GM19238 (cell line): ENCODE data around the gene OAS2.
"Not testable (repeated sequence)": the region's sequence is repeated elsewhere in the genome, so short reads cannot be mapped to it uniquely, and the experiment has no call there.

ENCODE experiments used
- DNase-seq: peaks from one replicate; pipeline ENCODE4 v3.0.0; 2011; ENCODE audit warnings: low spot score; ENCODE audit not compliant: insufficient read length

OAS2 gene

DNA sequence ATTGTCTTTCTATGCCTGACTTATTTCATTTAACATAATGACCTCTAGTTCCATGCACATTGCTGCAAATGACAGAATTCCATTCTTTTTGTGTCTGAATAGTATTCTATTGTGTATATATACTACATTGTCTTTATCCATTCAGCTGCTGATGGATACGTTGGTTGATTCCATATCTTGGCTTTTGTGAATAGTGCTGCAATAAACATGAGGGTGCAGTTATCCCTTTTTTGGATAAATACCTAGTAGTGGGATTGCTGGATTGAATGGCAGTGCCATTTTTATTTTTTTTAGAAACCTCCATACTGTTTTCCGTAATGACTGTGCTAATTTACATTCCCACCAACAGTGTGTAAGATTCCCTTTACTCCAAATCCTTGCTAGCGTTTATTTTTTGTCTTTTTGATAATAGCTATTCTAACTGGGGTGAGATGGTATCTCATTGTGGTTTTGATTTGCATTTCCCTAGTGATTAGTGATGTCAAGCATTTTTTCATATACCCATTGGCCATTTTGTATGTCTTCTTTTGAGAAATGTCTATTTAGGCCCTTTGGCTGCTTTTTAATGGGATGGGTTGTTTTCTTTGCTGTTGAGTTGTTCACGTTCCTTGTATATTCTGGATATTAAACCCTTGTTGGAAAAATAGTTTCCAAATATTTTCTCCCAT is 2.3 kb downstream of the OAS2 start:
- no peak for DNase-seq

DNA sequence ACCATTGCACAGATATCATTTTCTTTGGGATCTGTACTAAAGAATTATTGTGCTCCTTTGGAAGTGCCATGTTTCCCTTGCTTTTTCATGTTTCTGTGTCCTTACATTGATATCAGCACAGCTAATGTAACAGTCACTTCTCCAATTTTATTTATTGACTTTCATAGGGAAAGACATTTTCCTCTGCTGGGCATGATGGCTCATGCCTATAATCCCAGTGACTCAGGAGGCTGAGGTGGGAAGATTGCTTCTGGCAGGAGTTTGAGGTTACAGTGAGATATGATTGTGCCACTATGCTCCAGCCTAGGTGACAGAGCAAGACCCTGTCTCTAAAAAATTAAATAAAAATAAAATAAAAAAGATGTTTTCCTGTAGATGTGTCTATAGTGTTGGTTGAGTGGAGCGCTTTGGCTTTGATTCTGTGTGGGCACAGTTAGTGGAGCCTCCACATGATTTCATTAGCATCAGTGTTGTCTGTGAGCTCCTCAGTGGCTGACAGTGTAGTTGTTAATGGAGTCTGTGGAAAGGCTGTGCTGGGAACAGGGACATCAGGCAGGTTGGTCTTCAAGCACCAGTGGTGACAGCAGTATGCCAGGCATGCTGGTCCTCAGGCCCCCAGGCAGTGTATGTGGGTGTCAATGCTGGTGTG is 7.4 kb downstream of the OAS2 start:
- DNase-seq, result no peak

DNA sequence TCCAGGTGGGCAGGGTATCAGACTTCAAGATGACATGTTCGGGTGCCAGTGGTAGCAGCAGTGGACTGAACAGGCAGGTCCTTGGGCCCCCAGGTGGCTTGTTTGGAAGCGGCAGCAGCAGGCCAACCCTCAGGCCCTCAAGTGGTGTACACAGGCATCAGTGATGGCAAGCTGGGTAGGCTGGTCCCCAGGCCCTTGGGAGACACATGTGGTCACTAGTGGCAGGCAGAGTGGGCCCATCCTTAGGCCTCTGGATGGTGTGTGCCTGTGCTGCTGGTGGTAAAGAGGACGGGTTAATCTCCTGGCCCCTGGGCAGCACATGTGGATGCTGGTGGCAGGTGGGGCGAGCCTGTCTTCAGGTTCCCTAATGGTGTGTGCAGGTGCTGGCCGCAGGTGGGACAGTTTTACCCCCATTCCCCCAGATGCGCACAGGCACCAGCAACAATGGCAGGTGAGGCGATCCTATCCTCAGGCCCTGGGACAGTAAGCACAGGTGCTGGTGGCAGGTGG is 8.0 kb downstream of the OAS2 start:
- no peak for DNase-seq

DNA sequence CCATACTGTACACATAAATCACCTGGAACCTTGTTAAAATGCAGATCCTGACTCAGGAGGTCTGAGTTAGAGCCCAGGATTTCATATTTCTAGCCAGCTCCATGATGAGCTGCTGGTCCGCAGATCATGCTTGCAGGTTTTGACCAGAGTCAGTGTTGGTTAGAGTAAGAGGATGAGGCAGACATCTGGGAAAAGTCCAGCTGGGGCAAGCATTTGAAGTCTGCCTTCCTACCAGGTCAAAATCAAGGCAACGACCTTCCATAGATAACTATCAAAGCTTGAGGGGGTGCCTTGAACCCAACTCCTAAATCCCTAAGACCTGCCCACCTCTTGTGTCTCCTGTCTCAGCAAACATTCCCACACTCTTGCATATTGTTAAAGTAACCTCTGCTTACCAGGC is 9.2 kb downstream of the OAS2 start:
- no peak for DNase-seq

DNA sequence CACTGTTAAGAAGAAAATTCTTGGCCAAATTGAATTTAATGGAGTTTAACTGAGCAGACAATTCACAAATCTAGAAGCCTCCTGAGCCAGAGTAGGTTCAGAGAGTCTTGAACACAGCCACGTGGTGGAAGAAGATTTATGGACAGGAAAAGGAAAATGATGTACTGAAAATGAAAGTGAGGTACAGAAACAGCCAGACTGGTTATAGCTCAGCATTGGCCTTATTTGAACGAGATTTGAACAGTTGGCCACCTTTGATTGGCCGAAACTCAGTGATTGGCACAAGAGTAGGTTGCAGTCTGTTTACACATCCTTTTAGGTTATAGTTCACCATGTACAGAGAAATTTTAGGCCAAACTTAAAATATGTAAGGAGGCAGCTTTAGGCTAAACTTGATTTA is 9.9 kb downstream of the OAS2 start:
- no peak for DNase-seq

DNA sequence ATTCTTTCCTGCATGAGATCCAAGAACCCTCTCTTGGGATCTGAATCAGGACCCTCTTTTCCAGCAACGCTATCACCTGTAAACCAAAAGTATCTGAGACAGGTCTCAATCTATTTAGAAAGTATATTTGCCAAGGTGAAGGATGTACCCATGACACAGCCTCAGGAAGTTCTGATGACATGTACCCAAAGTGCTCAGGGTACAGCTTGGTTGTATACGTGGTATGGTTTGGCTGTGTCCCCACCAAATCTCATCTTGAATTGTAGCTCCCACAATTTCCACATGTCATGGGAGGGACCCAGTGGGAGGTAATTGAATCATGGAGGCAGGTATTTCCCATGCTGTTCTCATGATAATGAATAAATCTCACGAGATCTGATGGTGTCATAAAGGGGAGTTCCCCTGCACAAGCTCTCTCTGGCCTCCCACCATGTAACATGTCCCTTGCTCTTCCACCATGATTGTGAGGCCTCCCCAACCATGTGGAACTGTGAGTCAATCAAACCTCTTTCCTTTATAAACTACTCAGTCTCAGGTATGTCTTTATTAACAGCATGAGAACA is 10.6 kb downstream of the OAS2 start:
- DNase-seq, result not testable (repeated sequence)

DNA sequence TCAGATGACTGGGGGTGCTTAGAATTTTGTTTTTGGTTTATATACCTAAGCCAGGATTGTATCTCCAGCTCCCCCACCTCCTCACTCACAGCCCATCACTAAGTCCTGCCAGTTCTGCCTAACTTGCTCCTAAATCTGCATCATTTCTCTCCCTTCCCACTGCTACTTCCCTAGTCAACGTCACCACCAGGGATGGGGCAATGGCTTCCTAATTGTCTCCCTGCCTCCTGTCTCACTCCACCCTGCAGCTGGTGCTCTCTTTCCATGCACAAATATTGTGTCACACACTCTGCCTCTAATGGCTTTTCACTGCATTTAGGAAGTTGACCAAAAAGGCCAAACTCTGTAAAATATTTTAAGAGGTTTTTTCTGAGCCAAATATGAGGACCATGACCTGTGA is 11.5 kb downstream of the OAS2 start:
- DNase-seq, result no peak

DNA sequence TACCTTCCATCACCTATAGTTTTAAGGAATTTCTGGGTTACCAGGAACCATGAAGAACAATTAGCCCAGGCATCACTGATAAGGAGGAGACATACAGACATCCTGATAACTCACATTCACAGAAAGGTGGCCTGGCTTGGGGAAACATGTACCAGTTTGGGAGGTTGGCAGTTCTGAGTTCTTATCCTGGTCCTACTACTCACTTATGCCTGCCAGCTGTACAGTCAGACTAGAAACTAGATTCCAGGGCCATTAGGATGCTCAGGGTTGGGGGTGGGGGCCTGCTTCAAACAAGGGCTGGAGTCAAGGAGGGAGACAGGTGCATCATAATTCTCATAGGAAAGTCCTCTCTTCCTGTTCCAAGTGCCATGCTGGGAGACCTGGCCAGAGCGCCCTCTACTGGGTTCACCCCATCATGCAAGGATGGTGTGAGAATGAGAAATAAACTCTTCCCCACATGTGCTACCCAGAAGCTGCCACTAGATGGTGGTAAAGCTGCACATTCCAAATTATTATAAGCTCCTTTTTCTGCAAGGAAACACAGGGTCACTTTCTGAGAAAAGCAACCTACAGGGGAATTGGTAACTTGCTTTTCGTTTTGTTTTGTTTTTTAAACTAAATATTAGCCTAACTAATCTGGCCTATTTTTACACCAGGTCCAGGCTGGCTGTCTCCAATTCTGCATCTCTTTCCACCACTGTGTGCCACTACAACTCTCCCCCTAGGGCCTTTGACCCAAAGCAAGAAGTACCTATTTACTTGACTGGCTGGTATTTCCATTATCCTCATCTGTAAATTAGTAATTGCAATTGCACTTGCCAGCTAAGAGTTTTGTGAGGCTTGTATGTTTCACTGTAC is 14.5 kb downstream of the OAS2 start:
- no peak for DNase-seq

DNA sequence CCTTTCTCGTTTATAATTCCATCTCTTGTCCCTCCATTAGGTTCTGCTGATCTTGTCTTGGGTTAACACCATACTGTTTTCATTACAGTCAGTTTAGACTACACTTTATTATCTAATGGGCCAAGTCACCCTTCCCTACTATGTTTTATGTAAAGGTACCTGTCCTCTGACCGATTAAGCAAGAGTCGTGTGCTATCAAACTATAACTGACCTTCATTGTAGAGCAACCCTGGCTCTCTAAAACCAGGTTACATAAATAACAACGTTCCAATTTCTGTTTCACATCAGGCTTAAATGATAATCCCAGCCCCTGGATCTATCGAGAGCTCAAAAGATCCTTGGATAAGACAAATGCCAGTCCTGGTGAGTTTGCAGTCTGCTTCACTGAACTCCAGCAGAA is 16.7 kb downstream of the OAS2 start:
- no peak for DNase-seq

DNA sequence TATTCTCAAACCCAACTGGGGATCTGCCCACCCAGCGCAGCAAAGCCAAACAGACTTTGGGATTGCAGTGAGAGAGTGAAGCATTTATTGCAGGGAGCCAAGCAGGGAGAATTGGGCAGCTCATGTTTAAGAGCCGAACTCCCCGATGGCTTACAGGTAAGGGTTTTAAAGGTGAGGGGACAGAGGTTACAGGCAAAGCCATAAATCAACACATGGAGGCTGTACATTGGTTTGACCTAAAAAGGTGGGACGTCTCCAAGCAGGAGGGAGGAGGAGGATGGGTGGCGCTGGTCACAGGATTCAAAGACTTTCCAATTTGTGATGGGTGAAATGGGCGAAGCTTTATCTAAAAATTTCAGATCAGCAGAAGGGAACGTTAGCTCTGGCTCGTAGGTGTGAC is 18.2 kb downstream of the OAS2 start:
- DNase-seq, result no peak

DNA sequence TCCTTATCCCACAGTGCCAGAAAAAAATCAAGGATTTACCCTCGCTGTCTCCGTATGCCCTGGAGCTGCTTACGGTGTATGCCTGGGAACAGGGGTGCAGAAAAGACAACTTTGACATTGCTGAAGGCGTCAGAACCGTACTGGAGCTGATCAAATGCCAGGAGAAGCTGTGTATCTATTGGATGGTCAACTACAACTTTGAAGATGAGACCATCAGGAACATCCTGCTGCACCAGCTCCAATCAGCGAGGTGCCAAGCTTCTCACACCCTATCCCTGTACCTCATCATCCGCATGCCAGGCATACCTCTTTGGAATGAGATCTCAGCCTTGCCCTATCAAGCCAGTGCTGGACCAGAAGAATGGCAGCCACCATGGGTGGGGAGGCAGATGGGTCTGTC is 19.2 kb downstream of the OAS2 start:
- DNase-seq, result no peak

DNA sequence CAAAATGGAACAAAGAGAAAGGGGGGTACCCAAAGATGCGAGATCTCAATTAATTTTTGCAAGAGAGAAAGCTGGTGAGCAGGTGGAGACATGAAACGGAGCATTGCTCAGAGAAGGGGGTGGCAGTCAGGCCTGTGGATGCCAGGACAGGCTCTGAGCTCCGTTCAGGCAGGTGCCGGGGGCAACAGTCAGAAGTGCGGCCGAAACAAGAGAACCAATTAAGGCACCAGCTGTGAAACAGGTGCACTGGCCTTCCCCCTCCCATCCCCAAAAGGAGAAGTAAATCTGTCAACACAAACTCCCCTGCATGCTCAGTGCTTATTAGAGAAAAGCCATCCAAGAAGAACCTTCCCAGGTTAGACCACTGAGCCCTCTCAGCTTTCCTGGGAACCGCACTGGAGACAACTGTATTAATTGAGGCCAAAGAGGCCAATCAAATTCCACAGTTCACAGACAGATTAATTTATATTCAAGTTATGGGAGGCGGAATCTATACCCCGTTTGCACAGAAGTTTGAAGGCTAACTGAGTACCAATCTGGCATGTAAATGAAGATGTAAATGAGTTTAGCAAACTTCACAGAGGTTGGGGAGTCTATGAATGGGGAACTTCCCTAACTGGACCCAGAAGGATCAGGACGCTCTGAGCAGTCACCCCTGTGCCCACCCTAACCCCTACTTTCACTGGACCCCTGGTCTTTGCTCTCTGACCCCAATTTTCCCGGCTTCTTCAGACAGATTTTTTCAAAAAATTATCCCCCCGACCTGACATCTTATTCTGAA is 20.9 kb downstream of the OAS2 start:
- DNase-seq, result peak; percentile 74

DNA sequence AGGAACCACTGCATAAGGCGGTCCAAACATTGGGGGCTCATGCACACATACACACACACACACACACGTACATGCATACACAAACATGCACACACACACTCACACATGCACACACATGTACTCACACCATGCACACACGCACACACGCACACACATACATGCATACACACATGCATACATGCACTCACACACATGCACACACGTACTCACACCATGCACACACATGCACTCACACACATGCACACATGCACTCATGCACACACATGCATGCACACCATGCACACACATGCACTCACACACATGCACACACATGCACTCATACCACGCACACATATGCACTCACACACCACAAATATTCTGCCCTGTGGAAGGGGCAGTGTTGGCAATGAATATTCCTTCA is 22.1 kb downstream of the OAS2 start:
- DNase-seq, result no peak

DNA sequence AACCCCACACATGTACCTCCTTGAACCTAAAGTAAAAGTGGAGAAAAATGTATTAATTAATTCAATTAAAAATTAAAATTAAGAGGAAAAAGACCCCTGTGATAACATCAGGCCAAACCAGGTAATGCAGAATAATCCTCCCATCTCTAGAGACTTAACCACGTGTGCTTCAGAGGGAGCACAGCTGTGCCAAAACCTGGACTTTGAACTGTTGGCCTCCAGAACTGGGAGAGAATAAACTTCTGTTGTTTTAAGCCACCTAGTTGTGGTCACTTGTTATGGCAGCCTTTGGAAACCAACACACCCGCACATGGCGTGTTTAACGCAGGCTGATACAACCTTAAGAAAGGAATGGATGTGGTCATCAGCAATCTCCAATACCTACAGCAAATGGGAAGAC is 23.8 kb downstream of the OAS2 start:
- DNase-seq, result no peak

DNA sequence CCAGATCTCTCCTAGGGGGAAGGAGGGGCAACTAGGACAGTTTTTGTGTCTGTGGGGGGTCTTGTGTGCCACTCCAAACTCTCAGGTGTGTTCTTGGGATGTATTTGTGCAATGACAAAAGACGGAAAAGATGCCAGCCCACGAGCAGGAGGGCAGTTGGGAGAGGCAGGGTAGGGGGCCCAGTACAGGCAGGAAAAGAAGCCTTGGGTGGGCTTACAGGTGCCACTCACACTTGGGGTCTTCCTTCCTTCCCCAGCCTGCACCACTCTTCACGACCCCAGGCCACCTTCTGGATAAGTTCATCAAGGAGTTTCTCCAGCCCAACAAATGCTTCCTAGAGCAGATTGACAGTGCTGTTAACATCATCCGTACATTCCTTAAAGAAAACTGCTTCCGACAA is 24.4 kb downstream of the OAS2 start:
- no peak for DNase-seq

DNA sequence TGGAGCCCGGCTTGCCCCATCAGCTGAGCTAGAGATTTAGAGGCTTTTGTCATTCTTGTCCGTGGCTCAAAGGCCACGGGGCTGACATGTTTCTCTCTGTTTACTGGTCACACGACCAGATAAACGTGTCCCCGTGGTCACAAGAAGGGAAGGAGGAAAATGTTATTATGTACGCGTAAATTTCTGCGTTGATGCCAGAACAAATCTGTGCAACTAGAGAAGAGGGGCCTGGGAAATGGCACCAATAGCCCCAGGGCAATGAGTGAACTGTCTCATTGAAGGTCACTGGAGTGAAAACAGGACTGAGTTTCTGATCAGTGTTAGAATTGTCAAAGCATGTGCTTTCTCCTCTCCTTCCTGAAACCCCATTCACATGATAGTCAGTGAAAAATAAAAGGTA is 25.3 kb downstream of the OAS2 start:
- DNase-seq, result no peak

DNA sequence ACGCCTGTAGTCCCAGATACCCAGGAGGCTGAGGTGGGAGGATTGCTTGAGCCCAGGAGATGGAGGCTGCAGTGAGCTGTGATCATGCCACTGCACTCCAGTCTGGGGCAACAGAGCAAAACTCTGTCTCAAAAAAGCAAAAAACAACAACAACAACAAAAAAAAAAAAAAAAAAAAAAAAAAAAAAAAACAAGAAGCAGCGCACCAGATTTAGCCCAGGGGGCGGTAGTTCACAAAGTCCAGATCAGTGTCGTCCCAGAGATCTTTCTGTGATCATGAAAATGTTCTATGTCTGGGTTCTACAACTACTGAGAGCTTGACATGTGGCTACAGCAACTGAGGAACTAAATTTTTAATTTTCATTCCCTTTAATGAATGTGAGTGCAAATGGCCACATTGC is 27.4 kb downstream of the OAS2 start:
- DNase-seq, result no peak

DNA sequence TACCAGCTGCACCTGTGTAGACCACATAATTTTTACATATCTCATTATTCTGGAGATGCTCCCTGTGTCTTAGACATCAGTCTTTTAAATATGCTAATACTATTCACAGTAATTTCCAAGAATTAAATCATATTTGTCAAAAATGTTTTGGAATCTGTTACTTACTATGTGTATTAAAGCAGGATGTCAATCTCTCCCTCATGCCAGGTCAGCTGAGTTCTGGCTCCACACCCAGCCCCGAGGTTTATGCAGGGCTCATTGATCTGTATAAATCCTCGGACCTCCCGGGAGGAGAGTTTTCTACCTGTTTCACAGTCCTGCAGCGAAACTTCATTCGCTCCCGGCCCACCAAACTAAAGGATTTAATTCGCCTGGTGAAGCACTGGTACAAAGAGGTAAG is 27.9 kb downstream of the OAS2 start:
- no peak for DNase-seq

DNA sequence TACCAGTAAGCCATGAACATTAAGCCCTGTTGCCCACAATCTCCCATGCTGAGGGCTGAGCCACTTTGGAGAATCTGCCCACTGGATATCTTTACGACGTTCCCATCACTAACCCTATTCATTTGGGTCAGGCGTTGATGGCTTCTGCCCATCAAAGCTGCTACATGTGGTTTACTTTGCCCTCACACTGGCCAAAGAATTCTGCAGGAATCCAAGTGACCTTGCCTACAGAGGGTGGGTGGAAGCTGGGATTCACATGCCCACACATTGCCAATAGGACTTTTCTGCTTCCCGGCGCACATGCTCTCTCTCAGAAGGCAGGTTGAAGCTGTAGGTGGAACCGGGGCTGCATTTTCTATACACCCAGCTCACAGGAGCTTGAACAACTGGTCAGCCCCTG is 28.3 kb downstream of the OAS2 start:
- no peak for DNase-seq

DNA sequence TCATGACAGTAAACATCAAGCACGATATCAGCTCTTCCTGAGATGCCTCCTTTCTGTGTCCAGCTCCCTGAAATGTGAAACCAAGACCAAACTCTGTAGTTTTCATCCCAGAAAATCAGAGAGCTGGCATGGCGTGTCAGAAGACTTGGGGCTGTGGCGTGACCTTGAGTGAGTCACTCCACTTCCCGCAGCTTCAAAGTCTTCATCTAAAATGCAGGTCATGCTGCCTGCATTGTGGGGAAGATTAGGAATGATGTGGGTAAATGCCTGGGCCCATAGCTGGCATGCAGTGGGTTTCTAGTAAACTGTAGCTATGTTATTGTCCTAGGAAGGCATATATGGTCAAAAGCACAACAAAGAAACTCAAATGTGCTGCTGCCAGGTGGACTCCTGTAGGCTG is 28.8 kb downstream of the OAS2 start:
- DNase-seq, result no peak

DNA sequence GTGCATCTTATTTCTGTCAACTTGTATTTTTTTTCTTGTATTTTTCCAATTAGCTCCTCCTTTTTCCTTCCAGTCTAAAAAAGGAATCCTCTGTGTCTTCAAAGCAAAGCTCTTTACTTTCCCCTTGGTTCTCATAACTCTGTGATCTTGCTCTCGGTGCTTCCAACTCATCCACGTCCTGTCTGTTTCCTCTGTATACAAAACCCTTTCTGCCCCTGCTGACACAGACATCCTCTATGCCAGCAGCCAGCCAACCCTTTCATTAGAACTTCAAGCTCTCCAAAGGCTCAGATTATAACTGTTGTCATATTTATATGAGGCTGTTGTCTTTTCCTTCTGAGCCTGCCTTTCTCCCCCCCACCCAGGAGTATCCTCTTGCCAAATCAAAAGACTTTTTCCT is 32.4 kb downstream of the OAS2 start:
- no peak for DNase-seq
